HuH-7.5 (cell line): Measurements from ENCODE around the gene NAXD.
"Not testable (repeated sequence)": the region's sequence is repeated elsewhere in the genome, so short reads cannot be mapped to it uniquely, and the experiment has no call there.

Experiments
- DNase-seq: peaks from one replicate; pipeline ENCODE4 v3.0.0; 2011; ENCODE audit warnings: low spot score

NAXD gene

DNA sequence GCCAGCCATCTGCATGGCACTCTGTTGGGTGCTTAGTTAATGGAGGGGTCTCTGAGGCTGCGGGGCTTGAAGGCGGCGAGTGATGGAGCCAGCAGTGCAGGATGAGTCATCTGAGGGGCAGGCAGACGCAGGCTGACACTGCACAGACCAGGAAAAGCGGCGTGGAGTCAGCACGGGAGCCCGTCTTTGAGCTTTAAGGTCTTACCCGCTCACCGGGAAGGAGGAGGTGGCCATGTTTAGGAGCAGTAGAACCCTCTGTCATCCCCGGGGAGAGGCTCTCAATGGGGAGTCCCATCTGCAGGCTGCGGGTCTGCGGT, 13.1 kb downstream of the NAXD start:
- no peak for DNase-seq

DNA sequence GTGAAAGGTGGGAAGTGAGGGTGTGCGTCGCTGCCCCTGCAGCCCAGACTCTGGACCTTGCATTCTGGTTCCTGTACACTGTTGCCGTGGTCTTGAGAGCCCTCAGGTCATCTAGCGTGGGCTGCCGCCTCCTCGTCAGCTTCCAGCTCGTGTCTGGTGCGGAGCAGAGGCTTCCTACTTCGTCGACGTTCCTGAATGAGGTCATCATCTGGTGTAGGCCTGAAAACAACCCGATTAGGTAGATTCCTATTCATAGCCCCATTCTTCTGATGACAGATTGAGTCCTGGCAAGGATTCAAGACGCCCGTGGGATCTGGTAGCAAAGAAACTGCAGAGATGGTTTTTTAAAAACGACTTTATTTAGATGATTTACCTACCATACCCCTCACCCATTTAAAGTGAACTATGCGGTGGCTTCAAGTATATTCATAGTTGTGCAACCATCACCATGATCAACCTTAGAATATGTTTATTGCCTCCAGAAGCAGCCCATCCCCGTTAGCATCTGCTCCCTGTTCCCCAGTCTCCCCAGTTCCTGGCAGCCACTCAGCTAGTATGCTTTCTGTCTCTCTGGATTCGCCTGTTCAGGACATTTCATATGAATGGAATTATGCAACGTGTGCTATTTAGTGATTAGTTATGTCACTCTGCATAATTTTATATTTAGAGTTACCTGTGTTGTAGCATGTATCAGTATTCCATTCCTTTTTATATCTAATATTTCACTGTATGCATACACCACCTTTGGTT, 13.8 kb downstream of the NAXD start:
- DNase-seq = no peak

DNA sequence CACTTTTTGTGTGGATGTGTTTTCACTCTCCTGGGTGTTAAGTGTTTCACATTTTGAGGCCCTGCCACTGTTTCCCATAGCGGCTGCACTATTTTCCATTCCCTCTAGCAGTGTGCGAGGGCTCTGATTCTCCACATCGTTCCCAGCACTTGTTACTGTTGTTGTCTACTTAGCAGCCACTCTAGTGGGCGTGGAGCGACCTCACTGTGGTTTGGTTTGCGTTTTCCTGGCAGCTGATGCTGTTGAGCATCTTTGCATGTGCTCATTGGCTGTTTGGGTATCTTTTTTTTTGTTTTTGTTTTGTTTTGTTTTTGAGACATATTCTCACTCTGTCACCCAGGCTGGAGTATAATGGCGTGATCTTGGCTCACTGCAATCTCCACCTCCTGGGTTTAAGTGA, 14.4 kb downstream of the NAXD start:
- no peak for DNase-seq

DNA sequence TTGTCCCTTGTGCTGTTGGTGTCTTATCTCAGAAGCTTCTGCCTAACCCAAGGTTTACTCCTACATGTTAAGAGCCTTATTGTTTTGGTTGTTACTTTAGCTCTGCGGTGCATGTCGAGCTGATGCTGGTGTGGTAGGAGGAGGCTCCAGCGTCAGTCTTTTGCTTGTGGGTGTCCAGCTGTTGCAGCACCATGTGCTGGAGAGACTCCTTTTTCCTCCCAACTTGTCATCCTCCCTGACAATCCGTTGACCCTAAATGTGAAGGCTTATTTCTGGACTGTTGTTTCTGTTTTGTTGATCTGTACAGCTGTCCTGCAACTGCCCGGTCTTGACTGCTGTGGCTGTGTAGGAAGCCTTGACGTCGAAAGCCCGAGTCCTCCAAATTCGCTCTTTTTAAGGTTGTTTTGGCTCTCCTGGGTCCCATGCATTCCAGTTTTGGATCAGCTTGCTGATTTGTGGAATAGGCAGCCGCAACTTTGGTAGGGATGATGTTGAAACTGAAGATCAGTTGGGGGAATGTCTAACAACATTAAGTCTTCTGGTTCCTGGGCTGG, 15.3 kb downstream of the NAXD start:
- no peak for DNase-seq

DNA sequence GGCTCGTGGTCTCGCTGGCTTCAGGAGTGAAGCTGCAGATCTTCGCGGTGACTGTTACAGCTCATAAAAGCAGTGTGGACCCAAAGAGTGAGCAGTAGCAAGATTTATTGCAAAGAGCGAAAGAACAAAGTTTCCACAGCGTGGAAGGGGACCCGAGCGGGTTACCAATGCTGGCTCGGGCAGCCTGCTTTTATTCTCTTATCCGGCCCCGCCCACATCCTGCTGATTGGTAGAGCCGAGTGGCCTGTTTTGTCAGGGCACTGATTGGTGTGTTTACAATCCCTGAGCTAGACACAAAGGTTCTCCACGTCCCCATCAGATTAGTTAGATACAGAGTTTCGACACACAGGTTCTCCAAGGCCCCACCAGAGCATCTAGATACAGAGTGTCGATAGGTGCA, 16.9 kb downstream of the NAXD start:
- not testable (repeated sequence) for DNase-seq

DNA sequence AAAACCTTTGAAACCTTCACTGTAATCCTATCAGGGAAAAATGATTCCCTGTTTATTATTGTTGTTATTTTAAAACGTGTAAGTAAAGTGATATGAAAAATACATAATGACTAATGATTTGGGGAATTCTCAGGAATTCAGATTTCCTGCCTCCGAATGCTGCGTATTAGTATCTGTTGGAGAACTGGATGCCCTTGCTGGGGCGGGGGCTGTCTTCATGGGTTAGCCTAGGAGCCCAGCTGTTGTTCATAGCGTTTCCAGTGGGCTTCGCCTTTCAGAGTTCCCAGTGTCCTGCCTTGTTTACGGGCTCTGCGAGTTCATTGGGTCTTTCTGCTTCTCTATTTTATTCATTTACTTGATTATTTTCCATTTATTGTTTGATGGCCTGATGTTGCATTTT, 18.4 kb downstream of the NAXD start:
- DNase-seq = no peak

DNA sequence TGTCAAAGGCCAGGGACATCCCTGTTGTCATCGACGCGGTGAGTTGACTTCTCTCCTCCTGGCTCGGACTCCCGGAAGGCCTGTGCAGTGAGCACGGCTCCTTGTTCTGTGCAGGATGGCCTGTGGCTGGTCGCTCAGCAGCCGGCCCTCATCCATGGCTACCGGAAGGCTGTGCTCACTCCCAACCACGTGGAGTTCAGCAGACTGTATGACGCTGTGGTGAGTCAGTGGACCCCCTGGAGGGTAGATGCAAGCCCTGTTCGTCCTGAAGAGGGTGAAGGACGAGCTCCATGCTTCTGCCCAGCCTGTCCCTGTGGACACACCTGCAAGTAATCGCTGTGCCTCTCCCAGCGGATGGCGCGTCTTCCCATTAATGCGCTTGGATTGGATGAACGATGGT, 19.2 kb downstream of the NAXD start:
- no peak for DNase-seq

DNA sequence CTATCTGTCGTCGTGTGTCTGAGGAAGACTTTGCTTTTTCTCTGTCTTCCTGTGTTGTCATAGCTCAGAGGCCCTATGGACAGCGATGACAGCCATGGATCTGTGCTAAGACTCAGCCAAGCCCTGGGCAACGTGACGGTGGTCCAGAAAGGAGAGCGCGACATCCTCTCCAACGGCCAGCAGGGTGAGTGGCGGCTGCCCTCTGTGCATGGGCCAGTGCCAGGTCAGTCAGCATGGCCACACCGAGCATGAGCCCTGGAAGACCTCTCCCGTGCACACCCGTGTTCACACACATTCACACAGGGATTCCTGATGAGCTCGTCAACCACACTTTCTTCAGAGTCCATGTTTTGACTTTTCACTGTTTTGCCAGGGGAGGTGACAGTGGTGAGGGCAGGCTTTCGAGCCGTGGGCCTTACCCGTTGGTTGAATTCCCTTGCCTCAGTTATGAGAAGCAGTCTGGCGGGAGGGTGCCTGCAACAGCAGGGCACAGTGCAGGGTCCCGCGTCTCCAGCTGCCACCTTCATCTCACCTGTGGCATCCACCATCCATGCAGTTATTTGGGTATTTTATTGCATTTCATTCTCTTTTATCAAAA, 20.2 kb downstream of the NAXD start:
- DNase-seq = no peak

DNA sequence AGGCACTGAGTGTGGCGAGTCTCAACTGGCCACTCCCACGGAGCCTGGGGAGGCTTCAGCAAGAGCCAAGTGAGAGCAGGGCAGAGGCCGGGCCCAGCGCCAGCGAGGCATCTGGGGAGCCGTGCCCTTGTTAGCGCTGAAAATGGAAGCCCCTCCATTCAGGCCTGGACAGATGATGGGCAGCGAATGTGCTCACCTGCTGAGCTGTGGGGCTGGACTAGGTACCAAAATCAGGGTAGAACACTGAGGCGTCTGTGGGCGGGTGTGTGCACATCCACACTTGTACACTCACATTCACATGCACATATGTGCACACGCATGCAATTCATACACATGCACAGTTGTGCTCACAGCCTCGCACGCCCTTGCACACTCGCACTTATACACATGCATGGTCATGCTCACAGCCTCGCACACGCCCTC, 20.7 kb downstream of the NAXD start:
- DNase-seq = no peak

DNA sequence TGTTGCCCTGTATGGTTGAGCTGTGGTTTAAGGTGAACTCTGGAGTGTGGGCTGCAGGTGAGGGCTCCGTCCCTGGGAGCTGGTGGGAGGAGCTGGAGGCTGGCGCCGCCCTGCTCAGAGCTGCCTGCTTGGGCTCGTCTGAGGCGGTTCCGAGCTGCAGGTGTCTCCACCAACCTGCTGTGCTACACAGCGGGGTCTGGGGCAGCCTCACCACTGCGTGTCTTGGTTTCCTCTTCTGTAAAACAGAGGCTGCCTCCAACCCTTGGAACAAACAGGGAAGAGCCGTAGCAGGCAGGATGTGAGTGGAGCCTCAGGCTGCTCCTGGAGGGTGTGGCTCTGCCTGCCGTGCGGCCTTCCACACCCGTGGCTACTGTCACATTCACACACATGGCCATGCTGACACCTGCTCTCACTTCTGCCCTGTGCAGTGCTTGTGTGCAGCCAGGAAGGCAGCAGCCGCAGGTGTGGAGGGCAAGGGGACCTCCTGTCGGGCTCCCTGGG, 21.4 kb downstream of the NAXD start:
- no peak for DNase-seq

DNA sequence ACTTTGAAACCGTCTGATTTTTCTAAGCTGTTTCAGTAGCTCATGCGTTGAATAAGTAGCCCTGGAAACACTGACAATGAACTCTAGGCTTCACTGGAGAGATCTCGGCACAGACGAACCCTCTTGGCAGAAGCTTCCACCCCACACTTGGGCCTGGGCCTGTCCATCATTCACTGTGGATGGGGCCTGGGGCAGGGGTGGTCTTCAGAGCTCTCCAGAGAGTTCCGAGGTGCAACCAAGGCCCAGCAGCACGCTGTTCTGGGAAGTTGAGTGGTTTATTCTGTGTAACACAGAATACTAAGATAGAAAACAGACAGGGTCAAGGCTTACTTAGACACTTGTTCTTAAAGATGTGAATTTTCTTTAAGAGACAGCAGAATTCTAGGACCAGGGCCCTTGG, 21.9 kb downstream of the NAXD start:
- DNase-seq = no peak

DNA sequence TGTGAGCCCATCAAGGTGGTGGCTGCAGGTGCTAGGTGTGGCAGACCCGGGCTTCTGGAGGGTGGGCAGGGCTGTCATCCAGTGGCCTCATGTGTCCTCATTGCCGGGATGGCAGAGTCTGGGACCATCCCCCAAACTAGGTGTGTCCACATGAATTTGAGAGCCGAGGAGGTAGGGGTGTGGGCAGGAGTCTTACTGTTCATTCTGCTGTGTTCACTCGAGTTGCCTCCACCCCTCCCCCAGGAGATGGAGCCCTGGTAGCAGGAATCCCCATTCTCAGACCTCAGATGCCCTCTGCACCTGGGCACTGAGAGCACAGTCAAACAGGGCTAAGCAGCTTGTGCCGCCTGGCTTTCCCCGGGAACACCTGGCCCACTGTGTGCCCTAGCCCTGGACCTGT, 22.4 kb downstream of the NAXD start:
- DNase-seq = no peak

DNA sequence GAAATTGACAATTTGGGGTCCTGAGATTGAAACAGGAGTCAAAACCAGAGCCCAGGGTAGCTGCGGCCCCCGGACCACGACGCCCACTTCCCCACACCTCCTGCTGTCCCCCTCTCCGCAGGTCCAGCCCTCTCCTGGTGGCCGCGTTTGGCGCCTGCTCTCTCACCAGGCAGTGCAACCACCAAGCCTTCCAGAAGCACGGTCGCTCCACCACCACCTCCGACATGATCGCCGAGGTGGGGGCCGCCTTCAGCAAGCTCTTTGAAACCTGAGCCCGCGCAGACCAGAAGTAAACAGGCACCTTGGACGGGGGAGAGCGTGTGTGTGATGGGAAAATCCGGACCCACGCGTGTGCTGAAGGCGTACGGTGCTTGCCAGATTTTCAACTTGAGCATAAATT, 22.9 kb downstream of the NAXD start:
- no peak for DNase-seq

DNA sequence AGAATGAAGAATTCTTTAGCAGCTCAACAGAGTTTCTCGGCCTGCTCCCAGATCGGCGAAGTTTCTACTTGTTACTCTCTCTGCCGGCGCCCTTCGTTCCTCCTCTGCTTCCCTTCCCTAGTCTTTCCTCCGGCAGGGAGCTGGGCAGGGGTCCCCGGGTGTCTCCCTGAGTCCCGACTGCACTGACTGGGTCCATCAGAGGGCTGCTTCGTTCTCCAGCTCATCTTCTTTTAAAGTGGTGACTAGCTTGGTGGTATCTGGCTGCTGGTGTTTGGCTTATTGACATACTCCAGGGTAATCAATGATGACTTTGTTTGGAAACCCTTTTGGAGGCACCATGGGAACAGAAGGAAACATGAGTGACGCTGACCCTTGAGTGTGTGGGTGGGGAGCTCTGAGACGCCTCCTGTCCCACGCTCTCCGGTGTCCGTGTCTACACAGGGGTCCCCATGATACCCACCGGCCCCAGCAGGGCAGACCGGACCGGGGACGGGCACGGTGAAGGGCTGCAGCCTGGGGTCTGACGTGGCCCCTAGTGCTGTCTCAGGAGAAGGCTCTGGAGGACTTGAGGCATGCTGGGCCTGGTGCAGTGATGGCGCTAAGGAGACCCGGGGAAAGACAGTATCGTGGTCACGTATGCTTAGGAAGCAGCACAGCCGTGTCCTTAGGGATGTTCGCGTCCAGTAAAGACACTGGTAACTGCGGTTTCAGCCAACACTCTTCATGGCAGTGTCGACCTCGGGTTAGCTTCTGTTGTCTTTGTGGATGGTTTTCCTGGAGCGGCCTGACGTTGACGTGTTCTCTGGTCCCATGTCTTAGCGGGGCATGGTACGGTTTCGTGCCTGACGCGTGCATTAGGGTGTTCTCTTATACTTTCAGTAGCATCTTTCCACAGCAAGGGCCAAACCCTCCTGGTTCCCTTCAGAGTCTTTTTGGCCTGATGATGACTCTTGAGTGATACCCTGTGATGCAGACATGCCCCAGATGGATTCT, 23.8 kb downstream of the NAXD start:
- no peak for DNase-seq

DNA sequence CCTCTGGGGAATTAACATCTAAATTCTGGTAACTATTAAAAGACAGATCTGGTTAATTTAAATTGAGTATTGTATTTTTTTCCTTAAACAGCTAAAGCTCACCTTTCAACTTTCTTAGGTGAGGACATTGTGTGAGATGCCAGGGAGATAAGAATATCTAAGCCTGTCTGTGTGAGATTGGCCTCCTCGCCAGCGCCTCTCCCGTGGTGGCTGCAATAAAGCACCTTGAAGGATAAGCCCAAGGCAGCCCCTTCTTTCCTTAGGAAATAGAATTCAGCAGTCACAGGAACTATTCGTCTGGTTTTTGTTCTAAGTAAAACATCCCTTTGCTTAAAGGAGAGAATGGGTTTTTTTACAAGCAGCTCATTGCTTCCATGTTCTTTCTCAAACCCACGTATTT, 24.6 kb downstream of the NAXD start:
- DNase-seq = no peak

DNA sequence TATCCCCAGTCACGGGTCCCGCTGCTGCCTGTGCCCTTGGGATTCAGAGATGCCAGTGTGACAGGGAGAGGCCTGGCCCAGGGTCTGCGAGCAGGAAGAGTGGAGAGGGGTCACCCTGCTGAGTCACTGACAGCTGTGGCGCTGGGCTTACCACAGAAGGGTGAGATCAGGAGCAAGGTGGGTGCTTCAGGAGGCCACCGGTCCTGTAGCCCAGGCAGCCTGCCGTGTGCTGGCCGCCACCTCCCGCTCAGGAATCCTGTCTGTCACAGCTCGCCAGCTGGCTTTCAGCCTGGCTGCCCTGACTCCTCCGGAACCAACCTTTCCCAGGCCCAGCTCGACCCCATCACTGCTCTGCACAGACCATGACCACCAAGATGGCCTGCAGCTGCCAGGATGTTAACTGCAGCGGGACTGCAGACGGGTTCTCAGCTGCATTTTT, 25.3 kb downstream of the NAXD start:
- DNase-seq = no peak

DNA sequence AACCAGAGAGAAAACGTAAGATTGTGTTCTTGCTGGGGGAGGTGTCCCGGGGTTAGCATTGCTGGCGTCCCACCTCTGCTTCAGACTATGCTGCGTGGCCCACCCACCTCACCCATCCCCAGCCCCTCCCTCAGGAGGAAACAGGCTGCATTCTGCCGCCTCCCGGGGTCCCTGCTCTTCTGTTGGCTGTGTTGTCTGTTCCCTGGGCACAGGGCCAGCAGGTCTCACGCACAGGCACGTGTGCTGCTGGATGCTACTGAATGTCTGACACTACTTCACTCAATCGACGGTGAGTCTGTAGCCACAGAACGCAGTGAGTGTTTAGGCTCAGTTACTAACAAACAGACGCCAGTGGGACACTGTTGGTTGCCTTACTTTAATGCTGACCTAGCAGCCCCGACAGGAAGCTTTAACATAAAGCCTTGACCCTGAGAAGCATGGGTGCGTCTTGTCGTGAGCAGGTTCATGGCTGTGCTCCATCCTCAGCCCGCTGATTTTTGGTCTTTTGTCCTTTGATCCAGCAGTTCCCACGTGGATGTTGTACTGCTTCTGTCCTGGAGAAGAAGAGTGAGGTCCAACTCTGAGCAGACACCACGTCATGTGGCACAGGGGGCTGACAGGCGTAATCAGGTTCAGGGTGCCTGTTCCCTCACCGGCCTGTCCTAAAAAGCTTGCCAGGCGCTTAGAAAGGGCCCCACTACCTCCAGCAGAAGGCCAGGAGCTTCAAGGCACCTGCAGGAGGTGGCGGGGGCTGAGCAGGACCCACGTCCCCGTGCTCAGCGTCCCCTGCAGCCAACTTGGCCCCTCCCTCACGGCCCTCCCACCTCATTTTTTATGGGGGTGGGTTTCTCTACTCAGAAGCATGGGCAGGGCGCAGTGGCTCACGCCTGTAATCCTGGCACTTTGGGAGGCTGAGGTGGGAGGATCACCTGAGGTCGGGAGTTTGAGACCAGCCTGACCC, 26.0 kb downstream of the NAXD start:
- no peak for DNase-seq

DNA sequence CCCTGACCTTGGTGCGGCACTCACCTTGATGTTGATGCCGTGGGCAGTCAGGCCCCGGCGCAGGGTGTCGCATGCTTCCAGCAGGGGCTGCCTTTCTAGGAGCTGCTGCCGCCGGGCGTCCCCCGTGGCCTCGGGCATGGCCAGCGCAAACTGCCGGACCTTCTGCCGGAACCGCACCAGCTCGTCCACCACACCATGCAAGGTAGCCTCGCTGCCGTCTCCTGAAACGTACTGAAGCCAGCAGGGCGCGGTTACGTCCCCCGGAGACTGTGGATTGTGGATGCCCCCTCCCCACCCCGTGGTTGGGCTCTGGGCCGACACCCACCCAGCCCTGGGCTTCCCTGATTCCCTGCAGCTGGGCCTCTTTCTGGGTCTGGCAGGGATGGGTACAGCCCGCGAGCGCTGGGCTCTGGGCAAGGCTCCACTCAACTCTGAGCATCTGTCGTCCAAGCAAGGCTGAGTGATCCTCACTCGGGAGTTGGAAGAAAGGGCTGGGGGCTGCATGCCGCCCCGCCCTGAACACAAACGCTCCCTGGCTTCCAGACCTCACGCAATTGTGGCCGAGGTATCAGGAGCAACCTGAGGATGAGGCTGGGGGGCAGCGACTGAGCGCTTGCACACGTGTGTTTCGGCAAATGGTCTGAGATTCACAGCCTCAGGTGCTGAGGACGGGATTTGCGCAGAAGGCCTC, 27.1 kb downstream of the NAXD start:
- DNase-seq = no peak

DNA sequence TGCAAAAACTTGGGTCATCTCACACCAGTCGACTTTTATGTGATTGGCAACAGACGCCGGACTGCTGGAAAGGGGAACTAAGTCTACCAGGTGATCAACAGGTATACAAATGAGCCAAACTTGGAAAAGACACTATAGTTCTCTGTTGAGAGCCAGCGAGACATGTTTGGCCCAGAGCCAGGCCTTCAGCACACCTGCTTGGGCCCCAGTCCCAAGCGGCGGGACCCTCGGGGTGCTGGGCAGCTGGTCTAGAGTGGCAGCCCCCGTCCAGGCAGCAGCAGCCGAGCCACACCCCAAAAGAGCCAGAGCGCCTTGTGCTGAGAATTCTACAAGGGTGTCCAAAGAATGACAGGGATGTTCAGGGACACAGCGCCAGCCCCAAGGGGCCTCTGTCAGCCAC, 28.0 kb downstream of the NAXD start:
- no peak for DNase-seq

DNA sequence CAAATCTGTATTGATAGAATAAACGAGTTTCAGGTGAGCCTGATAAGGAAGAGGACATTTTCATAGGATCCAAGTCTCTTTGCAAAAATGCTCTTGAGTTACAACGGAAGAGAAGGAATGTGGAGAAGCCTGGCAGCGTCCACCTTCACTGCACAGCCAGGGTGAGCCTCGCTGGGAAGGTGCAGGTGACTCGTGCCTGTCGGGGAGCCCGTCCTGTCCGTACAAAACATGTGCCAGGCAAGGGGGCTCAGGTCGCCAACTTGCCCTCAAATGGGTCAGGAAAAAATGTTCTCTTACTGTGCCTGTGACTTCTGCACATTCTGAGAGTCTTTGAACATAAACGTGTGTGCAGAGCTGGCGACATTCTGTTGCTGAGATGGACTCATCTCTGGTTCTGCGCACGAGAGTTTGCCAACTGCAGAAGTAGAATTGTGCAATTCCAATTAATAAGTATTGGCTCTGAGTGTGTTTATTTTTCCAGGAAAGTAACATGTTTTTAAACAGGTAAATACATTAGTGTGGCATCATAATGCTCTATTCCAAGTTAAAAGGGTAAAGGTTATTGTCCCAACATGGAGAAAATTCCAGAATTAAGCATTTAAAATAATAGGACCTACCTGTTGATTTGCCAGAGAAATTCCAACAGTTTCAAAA, 28.6 kb downstream of the NAXD start:
- no peak for DNase-seq
